ENCODE measurements around the gene KPTN.

The KPTN gene

GRCh38 chr19:47497050-47497766 lies 13.2 kb upstream of the KPTN start:
- H3K9ac ChIP-seq (ENCODE audit: low read length) = no peak overlapping the region
- no peak overlapping the region for H3K4me3 ChIP-seq (ENCODE audit: low read depth in 1 of 2, low read length in 2 of 2)
- no peaks in the 10 kb centered on the region for H3K9me3 ChIP-seq (ENCODE audit: low read length)
- H3K36me3 ChIP-seq (ENCODE audit: insufficient read depth, low read length) = peaks cover 80% of the 10 kb centered on the region
- no peaks in the 10 kb centered on the region for H3K27me3 ChIP-seq (ENCODE audit: control insufficient read depth in 1 of 2, insufficient read depth in 2 of 2, low read length in 2 of 2)
- H3K27ac ChIP-seq (ENCODE audit: low read depth, low read length) = no peak overlapping the region
- H3K4me1 ChIP-seq (ENCODE audit: insufficient read depth, low read length) = peaks cover 5% of the 10 kb centered on the region

DNA sequence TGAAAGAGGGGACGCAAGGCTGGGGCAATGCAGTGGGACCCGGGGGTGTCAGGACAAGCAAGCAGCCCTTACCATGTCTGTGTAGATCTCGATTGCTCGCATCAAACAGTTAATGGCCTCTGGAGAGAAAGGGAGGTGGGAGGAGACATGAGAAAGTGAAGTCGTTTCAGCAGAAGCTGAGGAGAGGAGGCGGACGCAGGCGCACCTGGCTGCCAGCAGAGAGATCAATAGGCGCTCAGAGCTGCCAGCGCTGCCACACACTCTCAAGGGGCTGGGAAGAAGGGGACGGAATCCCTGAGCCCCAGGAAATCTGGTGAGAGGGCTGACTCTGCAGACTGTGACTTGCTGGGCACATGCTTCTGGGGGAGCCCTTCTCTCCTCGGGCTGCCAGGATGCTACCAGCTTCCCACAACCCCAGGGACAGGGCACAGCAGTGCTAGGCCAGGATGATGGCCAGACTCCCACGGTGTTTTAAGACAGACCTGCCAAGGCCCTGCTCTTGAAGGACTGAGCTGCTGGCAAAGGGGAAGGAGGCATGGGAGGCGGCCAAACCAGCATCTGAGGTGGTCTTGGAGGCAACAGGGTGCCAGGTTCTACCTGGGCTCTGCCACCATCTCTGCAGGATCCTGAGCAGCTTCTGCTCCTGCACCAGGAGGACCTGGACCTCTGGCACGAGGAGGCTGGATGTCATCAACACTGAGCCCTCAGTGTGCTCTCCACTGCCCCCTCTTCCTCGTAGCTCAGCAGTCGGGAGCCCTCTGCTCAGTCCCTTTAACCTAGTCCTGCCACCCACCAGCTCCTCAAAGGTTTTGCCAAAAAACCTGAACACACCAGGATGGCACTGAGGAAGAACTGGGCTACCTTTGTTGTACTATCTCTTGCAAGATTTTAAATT lies 11.7 kb upstream of the KPTN start:
- Histone ChIP-seq H3K9me3 (ENCODE audit: low read length) (no peaks in the 10 kb centered on the region), H3K36me3 (ENCODE audit: insufficient read depth, low read length) (peaks cover 85% of the 10 kb centered on the region), H3K27me3 (ENCODE audit: control insufficient read depth in 1 of 2, insufficient read depth in 2 of 2, low read length in 2 of 2) (no peaks in the 10 kb centered on the region), H3K9ac (ENCODE audit: low read length) (no peak overlapping the region), H3K4me3 (ENCODE audit: low read depth in 1 of 2, low read length in 2 of 2) (no peak overlapping the region), H3K27ac (ENCODE audit: low read depth, low read length) (no peak overlapping the region), H3K4me1 (ENCODE audit: insufficient read depth, low read length) (no peaks in the 10 kb centered on the region)

GRCh38 chr19:47494729-47495128 lies 10.7 kb upstream of the KPTN start:
- no peak overlapping the region for H3K9ac ChIP-seq (ENCODE audit: low read length)
- no peaks in the 10 kb centered on the region for H3K9me3 ChIP-seq (ENCODE audit: low read length)
- H3K27me3 ChIP-seq (ENCODE audit: control insufficient read depth in 1 of 2, insufficient read depth in 2 of 2, low read length in 2 of 2) = no peaks in the 10 kb centered on the region
- H3K27ac ChIP-seq (ENCODE audit: low read depth, low read length) = no peak overlapping the region
- H3K36me3 ChIP-seq (ENCODE audit: insufficient read depth, low read length) = peaks cover 85% of the 10 kb centered on the region
- no peaks in the 10 kb centered on the region for H3K4me1 ChIP-seq (ENCODE audit: insufficient read depth, low read length)
- no peak overlapping the region for H3K4me3 ChIP-seq (ENCODE audit: low read depth in 1 of 2, low read length in 2 of 2)

DNA sequence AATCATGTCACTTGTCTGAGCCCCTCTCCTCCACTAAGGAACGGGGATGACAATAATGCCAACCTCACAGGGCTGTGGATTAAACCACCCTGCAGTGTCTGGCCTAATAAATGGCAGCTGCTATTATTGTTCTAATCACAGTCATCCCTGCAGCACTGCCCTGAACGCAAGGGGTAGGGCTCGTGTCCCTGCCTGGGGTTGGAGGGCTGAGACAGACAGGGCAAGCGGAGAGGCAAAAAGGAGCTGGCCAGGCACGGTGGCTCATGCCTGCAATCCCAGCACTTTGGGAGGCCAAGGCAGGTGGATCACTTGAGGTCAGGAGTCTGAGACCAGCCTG lies 10.2 kb upstream of the KPTN start:
- Histone ChIP-seq H3K9ac (ENCODE audit: low read length) (no peak overlapping the region), H3K27me3 (ENCODE audit: control insufficient read depth in 1 of 2, insufficient read depth in 2 of 2, low read length in 2 of 2) (no peaks in the 10 kb centered on the region), H3K4me3 (ENCODE audit: low read depth in 1 of 2, low read length in 2 of 2) (no peak overlapping the region), H3K36me3 (ENCODE audit: insufficient read depth, low read length) (peaks cover 84% of the 10 kb centered on the region), H3K9me3 (ENCODE audit: low read length) (no peaks in the 10 kb centered on the region), H3K27ac (ENCODE audit: low read depth, low read length) (no peak overlapping the region), H3K4me1 (ENCODE audit: insufficient read depth, low read length) (no peaks in the 10 kb centered on the region)

DNA sequence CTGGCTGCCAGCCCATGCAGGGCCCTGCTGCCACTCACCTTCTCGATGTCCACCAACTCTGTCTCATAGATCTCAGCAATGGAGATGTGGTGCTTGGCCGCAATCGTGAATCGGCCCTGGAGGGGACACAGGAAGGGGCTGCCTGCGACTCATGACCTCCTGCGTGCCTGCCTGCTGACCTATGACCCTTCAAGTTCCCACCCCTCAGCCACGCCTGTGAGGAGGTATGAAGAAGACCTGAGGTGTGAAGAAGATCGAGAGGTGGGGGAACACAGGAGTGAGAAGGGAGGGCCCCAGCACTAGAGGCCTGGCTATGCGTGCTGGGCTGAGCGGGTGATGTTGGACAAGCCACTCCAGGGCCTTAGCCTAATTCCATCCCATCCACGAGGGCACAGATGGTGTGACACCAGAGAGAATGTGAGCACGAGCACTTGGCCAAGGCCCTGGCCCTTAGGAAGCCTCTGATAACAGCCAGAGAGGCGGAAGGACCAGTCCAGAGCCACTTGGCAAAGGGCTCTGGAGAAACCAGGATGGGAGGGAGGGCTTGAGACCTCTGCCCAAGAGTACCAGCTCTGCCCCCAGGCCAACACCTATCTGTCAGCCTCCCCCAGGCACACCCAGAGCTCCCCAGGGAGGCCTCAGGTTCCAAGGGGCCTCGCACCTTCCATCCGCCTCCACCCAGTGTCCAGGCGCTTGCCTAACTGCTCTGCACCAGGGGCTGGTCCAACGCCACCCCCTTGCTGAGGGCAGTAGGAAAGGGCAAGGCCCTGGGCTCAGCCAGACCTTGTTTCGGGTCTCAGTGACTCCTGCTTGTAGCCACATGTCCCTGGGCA lies 9.6 kb upstream of the KPTN start:
- Histone ChIP-seq H3K9me3 (ENCODE audit: low read length) (no peaks in the 10 kb centered on the region), H3K4me3 (ENCODE audit: low read depth in 1 of 2, low read length in 2 of 2) (no peak overlapping the region), H3K27me3 (ENCODE audit: control insufficient read depth in 1 of 2, insufficient read depth in 2 of 2, low read length in 2 of 2) (no peaks in the 10 kb centered on the region), H3K4me1 (ENCODE audit: insufficient read depth, low read length) (no peaks in the 10 kb centered on the region), H3K36me3 (ENCODE audit: insufficient read depth, low read length) (peaks cover 82% of the 10 kb centered on the region), H3K9ac (ENCODE audit: low read length) (no peak overlapping the region), H3K27ac (ENCODE audit: low read depth, low read length) (no peak overlapping the region)

- Histone ChIP-seq H3K4me3 (ENCODE audit: low read depth in 1 of 2, low read length in 2 of 2) (no peak overlapping the region), H3K4me1 (ENCODE audit: insufficient read depth, low read length) (no peaks in the 10 kb centered on the region), H3K27ac (ENCODE audit: low read depth, low read length) (no peak overlapping the region), H3K9ac (ENCODE audit: low read length) (no peak overlapping the region), H3K9me3 (ENCODE audit: low read length) (no peaks in the 10 kb centered on the region), H3K36me3 (ENCODE audit: insufficient read depth, low read length) (peaks cover 86% of the 10 kb centered on the region), H3K27me3 (ENCODE audit: control insufficient read depth in 1 of 2, insufficient read depth in 2 of 2, low read length in 2 of 2) (no peaks in the 10 kb centered on the region)
Observed at GRCh38 chr19:47492571-47493377, 8.8 kb upstream of the KPTN start.

DNA sequence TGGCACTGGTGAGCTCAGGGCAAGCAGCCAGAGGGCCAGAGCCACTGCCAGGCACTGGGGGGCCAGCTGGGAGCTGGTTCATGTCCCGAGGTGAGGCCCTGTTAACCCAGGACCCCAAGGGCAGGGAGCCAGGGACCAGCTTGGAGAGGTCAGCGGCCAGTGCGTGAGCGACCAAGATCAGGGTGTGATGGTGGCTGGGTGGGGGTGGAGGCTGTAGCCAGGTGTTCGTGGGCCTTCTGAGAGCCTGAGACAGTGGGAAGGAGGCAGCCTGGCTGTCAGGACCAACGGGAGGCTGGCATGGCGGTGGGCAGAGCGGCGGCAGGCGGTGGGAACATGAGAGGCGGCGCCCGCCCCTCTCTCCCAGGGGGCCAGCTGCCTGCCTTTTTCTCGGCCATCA lies 8.1 kb upstream of the KPTN start:
- Histone ChIP-seq H3K4me3 (ENCODE audit: low read depth in 1 of 2, low read length in 2 of 2) (no peak overlapping the region), H3K27me3 (ENCODE audit: control insufficient read depth in 1 of 2, insufficient read depth in 2 of 2, low read length in 2 of 2) (no peaks in the 10 kb centered on the region), H3K27ac (ENCODE audit: low read depth, low read length) (no peak overlapping the region), H3K9me3 (ENCODE audit: low read length) (no peaks in the 10 kb centered on the region), H3K9ac (ENCODE audit: low read length) (no peak overlapping the region), H3K36me3 (ENCODE audit: insufficient read depth, low read length) (peaks cover 86% of the 10 kb centered on the region), H3K4me1 (ENCODE audit: insufficient read depth, low read length) (no peaks in the 10 kb centered on the region)

- H3K4me3 ChIP-seq (ENCODE audit: low read depth in 1 of 2, low read length in 2 of 2) = no peak overlapping the region
- no peaks in the 10 kb centered on the region for H3K9me3 ChIP-seq (ENCODE audit: low read length)
- no peak overlapping the region for H3K9ac ChIP-seq (ENCODE audit: low read length)
- H3K36me3 ChIP-seq (ENCODE audit: insufficient read depth, low read length) = peaks cover 81% of the 10 kb centered on the region
- no peaks in the 10 kb centered on the region for H3K27me3 ChIP-seq (ENCODE audit: control insufficient read depth in 1 of 2, insufficient read depth in 2 of 2, low read length in 2 of 2)
- no peak overlapping the region for H3K27ac ChIP-seq (ENCODE audit: low read depth, low read length)
- H3K4me1 ChIP-seq (ENCODE audit: insufficient read depth, low read length) = no peaks in the 10 kb centered on the region
Observed at GRCh38 chr19:47491358-47492136, 7.5 kb upstream of the KPTN start.

GRCh38 chr19:47490847-47491246 lies 6.8 kb upstream of the KPTN start:
- H3K36me3 ChIP-seq (ENCODE audit: insufficient read depth, low read length) = peaks cover 75% of the 10 kb centered on the region
- H3K4me1 ChIP-seq (ENCODE audit: insufficient read depth, low read length) = no peaks in the 10 kb centered on the region
- no peaks in the 10 kb centered on the region for H3K27me3 ChIP-seq (ENCODE audit: control insufficient read depth in 1 of 2, insufficient read depth in 2 of 2, low read length in 2 of 2)
- H3K4me3 ChIP-seq (ENCODE audit: low read depth in 1 of 2, low read length in 2 of 2) = no peak overlapping the region
- no peak overlapping the region for H3K9ac ChIP-seq (ENCODE audit: low read length)
- H3K27ac ChIP-seq (ENCODE audit: low read depth, low read length) = no peak overlapping the region
- H3K9me3 ChIP-seq (ENCODE audit: low read length) = no peaks in the 10 kb centered on the region

- Histone ChIP-seq H3K9me3 (ENCODE audit: low read length) (no peaks in the 10 kb centered on the region), H3K9ac (ENCODE audit: low read length) (no peak overlapping the region), H3K27ac (ENCODE audit: low read depth, low read length) (no peak overlapping the region), H3K4me1 (ENCODE audit: insufficient read depth, low read length) (no peaks in the 10 kb centered on the region), H3K27me3 (ENCODE audit: control insufficient read depth in 1 of 2, insufficient read depth in 2 of 2, low read length in 2 of 2) (no peaks in the 10 kb centered on the region), H3K4me3 (ENCODE audit: low read depth in 1 of 2, low read length in 2 of 2) (no peak overlapping the region), H3K36me3 (ENCODE audit: insufficient read depth, low read length) (peaks cover 76% of the 10 kb centered on the region)
Observed at GRCh38 chr19:47490031-47490430, 6.0 kb upstream of the KPTN start.

Data from muscle layer of colon (tissue), 2 donors.